OCI-LY7 (cell line): Measurements from ENCODE around the gene AKAP10. TPM values are rescaled to one million over a fixed set of nuclear protein-coding genes. Genes with fewer than 3 reads are reported as not detected.

Experiments
- BruUV-seq: library from RNA; stranded (reverse); fragments of 400-500 nt; replicated peaks from 2 replicates; lab custom pipeline; 2021; lab: Mats Ljungman, UMichigan
- CTCF ChIA-PET: fragments of 300-600 bp; sonication (Branson Sonifier 250); formaldehyde crosslinking; loops from one replicate; lab custom pipeline; 2022; ENCODE audit warnings: antibody characterized with exemption; ENCODE audit not compliant: unreplicated experiment; lab: Charles Lee
- POLR2A ChIA-PET: fragments of 300-600 bp; sonication (Branson Sonifier 250); formaldehyde crosslinking; loops from one replicate; lab custom pipeline; 2022; ENCODE audit warnings: antibody characterized with exemption; lab: Charles Lee
- DNase-seq: peaks from one replicate; pipeline ENCODE4 v3.0.0-alpha.2; 2015; ENCODE audit warnings: low spot score
- H2AFZ ChIP-seq: fragments of 200-600 bp; sonication (generic), shearing (Covaris generic); 2 replicates; pipeline ENCODE4 v1.6.1; 2014; ENCODE audit warnings: mild to moderate bottlenecking, antibody characterized with exemption, low read length, moderate library complexity
- H3K27ac ChIP-seq: fragments of 200-600 bp; sonication (generic); 2 replicates; pipeline ENCODE4 v1.5.1; 2014; ENCODE audit warnings: mixed run types, low read depth, mild to moderate bottlenecking, moderate library complexity, low read length, inconsistent platforms; ENCODE audit not compliant: poor library complexity, severe bottlenecking
- H3K36me3 ChIP-seq: fragments of 200-600 bp; sonication (generic); 2 replicates; pipeline ENCODE4 v1.6.1; 2014; ENCODE audit warnings: mild to moderate bottlenecking, antibody characterized with exemption, low read length, moderate library complexity, mixed read lengths; ENCODE audit not compliant: insufficient read depth
- H3K4me1 ChIP-seq: fragments of 200-600 bp; sonication (generic); 2 replicates; pipeline ENCODE4 v1.5.1; 2014; ENCODE audit warnings: mild to moderate bottlenecking, low read length; ENCODE audit not compliant: insufficient read depth, poor library complexity, severe bottlenecking
- H3K4me2 ChIP-seq: fragments of 200-600 bp; sonication (generic); 2 replicates; pipeline ENCODE4 v1.6.1; 2014; ENCODE audit warnings: mild to moderate bottlenecking, low read length
- H3K4me3 ChIP-seq: fragments of 200-600 bp; sonication (generic); 2 replicates; pipeline ENCODE4 v1.5.1; 2014; ENCODE audit warnings: mild to moderate bottlenecking, low read depth, low read length; ENCODE audit not compliant: poor library complexity, severe bottlenecking
- H3K79me2 ChIP-seq: fragments of 200-600 bp; sonication (generic); 2 replicates; pipeline ENCODE4 v1.6.1; 2016; ENCODE audit warnings: low read depth, mild to moderate bottlenecking, low read length, moderate library complexity, mixed read lengths; ENCODE audit not compliant: insufficient read depth
- H3K9me2 ChIP-seq: fragments of 200-600 bp; sonication (generic); 2 replicates; pipeline ENCODE4 v1.6.1; 2016; ENCODE audit warnings: mild to moderate bottlenecking, low read length, mixed read lengths; ENCODE audit not compliant: insufficient read depth
- H3K9me3 ChIP-seq: fragments of 200-600 bp; sonication (generic); 2 replicates; pipeline ENCODE4 v1.6.1; 2014; ENCODE audit warnings: mild to moderate bottlenecking, mixed run types, low read length, mixed read lengths
- H4K20me1 ChIP-seq: fragments of 200-600 bp; sonication (generic); 2 replicates; pipeline ENCODE4 v1.6.1; 2014; ENCODE audit warnings: mild to moderate bottlenecking, antibody characterized with exemption, low read length, moderate library complexity, mixed read lengths; ENCODE audit not compliant: insufficient read depth
- EZH2phosphoT487 ChIP-seq: fragments of 200-600 bp; sonication (generic); IDR thresholded peaks from 2 replicates; pipeline ENCODE4 v1.6.1; 2018; ENCODE audit warnings: low read depth, borderline replicate concordance, mild to moderate bottlenecking, mixed run types, antibody characterized with exemption, low read length, moderate library complexity, mixed read lengths
- intact Hi-C: fragments of 100-400 bp; cut with micrococcal nuclease; formaldehyde crosslinking; loops from one replicate; pipeline ENCODE4 v1.10.0; 2022; ENCODE audit not compliant: unreplicated experiment
- total RNA-seq, 2 experiments: library from RNA; depleted of rRNA in 1 of 2; stranded (reverse); fragments of >200 nt in 1 of 2; shearing (Covaris generic) in 1 of 2; gene quantifications; 2 replicates each; pipeline ENCODE4 v1.2.3, GENCODE V29; 2014 to 2022
- TF ChIP-seq, protein P1 (sequence below): fragments of 200-600 bp; sonication (generic); conservative IDR thresholded peaks from 2 replicates; pipeline ENCODE4 v1.5.1; 2014; ENCODE audit warnings: mild to moderate bottlenecking, antibody characterized with exemption, low read length, moderate library complexity, mixed read lengths

The AKAP10 gene
- total RNA-seq, 2 experiments from 2014 or later, result 20.5 to 35.7 TPM

DNA sequence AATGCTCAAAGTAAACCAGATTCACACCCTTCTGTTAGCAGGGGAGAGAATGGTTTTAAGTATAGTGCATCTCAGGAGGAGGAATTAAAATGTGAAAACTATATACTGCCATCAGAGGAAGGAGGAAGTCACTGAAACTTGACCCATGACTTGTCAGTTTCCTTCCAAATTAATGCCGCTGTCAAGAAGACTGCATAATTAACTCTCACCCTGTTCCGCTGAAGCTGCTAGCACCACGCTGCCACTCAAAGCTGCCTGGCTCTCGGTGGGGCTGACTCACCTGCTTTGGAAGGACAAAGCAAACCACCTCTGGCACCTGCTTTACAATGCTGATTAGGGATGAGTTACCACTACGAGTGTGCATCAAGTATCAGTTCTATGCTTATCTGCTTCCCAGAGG lies 72.1 kb downstream of the AKAP10 start:
- Histone ChIP-seq H3K4me1 (no peaks in the 10 kb centered on the region), H3K4me2 (no peak overlapping the region), H3K79me2 (no peaks in the 10 kb centered on the region), H3K27ac (no peak overlapping the region), H3K4me3 (no peak overlapping the region), H3K36me3 (peaks cover 93% of the 10 kb centered on the region), H4K20me1 (no peaks in the 10 kb centered on the region), H3K9me2 (no peaks in the 10 kb centered on the region), H2AFZ (no peak overlapping the region), H3K9me3 (no peaks in the 10 kb centered on the region)
- no TSS peak for BruUV-seq
- intact Hi-C loops, result no loop called here
- CTCF ChIA-PET, result no interaction called here
- DNase-seq, result no peak
- POLR2A ChIA-PET, result interaction anchor here (0.6 kb wide), 1 partner anchor 12 kb away, joined by 3 read pairs; no protein-coding TSS in a partner anchor
- TF ChIP-seq, protein P1, sequence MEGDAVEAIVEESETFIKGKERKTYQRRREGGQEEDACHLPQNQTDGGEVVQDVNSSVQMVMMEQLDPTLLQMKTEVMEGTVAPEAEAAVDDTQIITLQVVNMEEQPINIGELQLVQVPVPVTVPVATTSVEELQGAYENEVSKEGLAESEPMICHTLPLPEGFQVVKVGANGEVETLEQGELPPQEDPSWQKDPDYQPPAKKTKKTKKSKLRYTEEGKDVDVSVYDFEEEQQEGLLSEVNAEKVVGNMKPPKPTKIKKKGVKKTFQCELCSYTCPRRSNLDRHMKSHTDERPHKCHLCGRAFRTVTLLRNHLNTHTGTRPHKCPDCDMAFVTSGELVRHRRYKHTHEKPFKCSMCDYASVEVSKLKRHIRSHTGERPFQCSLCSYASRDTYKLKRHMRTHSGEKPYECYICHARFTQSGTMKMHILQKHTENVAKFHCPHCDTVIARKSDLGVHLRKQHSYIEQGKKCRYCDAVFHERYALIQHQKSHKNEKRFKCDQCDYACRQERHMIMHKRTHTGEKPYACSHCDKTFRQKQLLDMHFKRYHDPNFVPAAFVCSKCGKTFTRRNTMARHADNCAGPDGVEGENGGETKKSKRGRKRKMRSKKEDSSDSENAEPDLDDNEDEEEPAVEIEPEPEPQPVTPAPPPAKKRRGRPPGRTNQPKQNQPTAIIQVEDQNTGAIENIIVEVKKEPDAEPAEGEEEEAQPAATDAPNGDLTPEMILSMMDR, result no peak
- TF ChIP-seq EZH2phosphoT487, result no peak

DNA sequence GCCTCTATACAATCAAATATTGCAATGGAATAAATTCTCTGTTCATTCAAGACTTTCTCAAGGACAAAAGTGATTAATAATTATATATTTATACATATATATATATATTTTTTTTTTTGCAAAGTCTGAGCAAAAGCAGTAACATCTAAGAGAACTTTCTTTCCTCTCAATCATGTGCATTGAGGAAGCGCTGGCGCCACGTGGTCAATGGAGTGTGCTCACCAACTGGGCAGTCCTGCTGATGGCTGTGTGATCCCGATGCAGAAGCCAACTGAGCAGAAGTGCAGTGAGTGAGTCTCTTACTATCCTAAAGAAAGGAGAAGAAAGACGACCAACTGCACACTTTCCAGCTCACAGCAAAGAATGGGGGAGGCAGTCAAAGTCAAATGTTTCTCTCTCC lies 72.7 kb downstream of the AKAP10 start:
- H3K4me2 ChIP-seq, result no peak overlapping the region
- no peaks in the 10 kb centered on the region for H3K4me1 ChIP-seq
- no TSS peak for BruUV-seq
- DNase-seq, result no peak
- no peaks in the 10 kb centered on the region for H3K79me2 ChIP-seq
- H2AFZ ChIP-seq, result no peak overlapping the region
- no peaks in the 10 kb centered on the region for H3K9me2 ChIP-seq
- H3K4me3 ChIP-seq, result no peak overlapping the region
- no peaks in the 10 kb centered on the region for H4K20me1 ChIP-seq
- H3K27ac ChIP-seq, result no peak overlapping the region
- H3K36me3 ChIP-seq, result peaks cover 91% of the 10 kb centered on the region
- ChIA-PET POLR2A (interaction anchor here (0.6 kb wide), 1 partner anchor 13 kb away, joined by 3 read pairs; no protein-coding TSS in a partner anchor), CTCF (no interaction called here)
- TF ChIP-seq, protein P1, result no peak
- no peak for TF ChIP-seq EZH2phosphoT487
- H3K9me3 ChIP-seq, result no peaks in the 10 kb centered on the region
- intact Hi-C loops, result no loop called here

DNA sequence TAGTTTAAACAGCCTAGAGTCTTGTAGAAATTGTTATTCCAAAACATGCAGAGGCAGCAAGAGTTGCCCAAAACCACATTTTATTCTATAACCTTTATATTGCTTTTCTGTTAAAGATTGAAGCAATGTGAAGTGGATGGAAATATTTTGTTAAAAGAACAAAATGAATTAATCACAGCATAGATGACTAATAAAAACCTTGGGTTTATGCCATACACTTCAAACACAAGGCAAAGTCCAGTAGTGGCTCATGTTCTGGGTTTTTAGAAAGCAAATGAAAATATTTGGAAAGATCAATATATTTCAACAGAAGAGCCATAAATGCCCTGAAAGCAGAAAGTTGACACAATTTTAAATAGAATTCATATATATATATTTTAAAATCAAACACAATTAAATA lies 73.2 kb downstream of the AKAP10 start:
- Histone ChIP-seq H2AFZ (no peak overlapping the region), H3K4me1 (no peaks in the 10 kb centered on the region), H4K20me1 (no peaks in the 10 kb centered on the region), H3K79me2 (no peaks in the 10 kb centered on the region), H3K9me2 (no peaks in the 10 kb centered on the region), H3K4me2 (no peak overlapping the region), H3K27ac (no peak overlapping the region), H3K4me3 (no peak overlapping the region), H3K36me3 (peaks cover 86% of the 10 kb centered on the region), H3K9me3 (no peaks in the 10 kb centered on the region)
- CTCF ChIA-PET, result no interaction called here
- TF ChIP-seq EZH2phosphoT487, result no peak
- TF ChIP-seq, protein P1, result no peak
- intact Hi-C loops, result no loop called here
- POLR2A ChIA-PET, result no interaction called here
- no TSS peak for BruUV-seq
- no peak for DNase-seq
